Measurements from ENCODE around the gene WWP2.
A peak's percentile ranks its signal among the peaks of the same experiment; 100 is the strongest.

The WWP2 gene

DNA sequence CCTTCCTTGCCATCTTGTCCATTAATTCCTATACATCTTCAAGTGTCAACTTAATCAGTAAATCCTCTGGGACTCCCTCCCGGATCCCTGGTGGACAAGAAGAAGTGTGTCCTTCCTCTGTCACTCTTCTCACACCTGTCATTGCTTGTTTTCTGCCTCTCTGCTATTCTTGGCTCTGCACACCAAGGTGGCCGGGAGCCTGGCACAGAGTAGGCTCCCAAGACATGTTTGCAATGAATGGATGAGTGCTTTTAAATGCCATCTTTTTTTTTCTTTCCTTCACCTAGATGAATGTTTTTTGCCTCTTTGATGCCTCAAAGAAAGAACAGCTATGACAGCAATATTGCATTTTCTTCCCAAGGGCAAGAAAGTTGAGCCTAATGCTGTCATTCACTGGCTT is 131.0 kb downstream of the WWP2 start:
- no peak for DNase-seq

DNA sequence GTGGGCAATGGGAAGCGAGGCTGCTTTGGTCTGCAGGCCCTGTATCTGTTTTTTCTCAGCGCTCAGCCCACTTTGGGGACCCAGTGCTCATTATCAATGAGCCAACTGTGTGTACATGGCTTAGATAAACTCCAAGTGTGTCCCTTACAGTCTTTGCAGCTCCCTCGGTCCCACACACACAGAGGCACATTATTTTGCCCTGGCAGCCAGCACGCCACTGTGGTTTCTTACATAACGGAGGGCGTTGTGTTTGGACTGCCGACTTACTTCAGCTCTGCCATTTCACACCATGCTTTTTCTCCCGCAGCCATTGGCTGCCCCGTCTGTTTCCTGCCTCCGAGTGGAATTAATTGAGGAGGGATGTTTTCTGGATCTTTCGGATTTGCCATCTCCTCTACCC is 132.5 kb downstream of the WWP2 start:
- DNase-seq: no peak

DNA sequence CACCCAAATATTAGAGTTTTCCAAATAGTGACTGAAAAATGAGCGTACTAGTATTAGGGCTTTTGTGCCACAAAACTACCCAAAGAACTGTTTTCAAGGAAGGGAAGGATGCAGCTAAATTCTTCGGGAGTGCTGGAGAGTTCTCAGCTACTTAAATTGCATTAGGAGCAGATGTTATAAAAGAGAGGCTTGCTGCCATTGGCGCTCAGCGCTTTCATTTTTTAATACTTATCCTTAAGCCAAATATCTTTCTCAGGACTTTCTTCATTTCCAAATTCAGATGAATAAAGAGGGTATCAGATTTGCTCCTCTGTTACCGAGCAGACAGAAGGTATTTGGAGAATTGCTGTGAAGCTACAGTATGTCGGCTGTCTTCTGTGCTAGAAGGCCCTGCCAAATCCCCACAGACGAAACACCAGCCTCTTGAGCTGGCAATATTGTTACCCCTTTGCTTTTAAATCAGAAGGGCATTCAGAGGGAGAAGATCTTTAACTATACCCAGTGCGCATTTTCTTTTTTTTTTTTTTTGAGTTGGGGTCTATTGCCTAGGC is 141.8 kb downstream of the WWP2 start:
- DNase-seq: no peak

DNA sequence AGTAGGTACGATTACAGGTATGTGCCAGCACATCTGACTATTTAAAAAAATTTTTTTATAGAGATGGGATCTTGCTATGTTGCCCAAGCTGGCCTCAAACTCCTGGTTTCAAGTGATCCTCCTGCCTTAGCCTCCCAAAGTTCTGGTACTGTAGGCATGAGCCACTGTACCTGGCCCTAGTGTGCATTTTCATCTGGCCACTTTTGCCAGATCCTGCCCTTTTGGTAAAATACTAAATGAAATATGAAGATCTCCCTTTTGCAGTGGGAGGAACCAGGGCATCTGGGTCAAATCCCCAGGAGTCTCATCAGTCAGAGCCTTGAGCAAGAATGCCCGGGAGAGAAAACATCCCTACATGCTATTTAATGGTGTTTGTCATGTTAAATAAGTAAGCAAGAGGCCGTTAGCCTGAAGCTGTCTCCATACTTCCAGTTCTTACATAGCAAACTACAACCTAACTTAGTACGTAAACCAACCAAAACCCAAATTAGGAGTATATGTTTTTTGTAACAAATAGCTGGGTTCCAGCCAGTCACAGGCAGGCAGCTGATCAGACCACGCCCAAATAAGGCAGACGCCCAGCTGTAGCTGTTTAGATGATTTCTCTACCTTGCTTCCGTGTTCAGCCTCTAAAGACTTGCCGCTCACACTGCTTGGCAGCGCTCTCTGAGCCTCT is 142.5 kb downstream of the WWP2 start:
- no peak for DNase-seq

DNA sequence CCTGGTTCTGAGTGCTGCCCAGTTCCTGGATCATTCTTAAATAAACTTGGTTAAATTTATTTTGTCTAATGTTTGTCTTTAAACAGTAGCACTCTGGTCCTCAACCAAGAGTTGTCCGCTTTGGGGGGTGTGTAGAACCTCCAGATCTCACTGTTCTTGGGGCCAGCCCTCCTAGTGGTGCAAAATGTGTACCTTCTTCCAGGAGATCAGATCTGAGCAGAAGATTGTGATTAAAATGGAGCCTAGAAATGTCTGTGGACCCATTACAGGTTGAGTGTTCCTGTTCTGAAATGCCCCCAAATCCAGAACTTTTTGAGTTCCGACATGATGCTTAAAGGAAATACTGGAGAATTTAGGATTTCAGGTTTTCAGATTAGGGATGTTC is 143.0 kb downstream of the WWP2 start:
- DNase-seq: no peak

DNA sequence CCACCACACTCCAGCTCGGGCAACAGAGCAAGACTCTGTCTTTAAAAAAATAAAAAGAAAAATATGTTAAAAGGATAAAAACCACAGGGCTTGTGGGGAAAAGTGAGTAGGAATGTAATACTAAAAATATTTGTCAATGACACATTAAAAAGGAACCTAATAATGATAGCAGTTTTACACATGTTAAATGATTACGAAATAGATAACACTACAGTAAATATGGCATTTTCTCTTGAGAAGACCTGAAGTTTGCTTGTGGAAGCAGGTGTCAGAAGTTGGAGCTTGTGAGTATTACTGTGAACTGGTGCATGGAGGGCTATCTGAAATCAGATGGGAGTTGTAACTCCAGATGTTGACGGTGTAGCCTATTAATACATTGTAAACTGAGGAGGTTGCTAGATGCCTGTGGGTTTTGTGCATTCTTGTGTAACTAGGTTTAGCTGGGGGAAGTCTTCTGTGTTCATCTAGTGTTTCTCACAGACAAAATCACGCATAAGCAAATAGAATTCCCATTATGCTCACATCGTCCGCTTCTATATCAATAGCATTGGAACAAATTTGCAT is 144.8 kb downstream of the WWP2 start:
- no peak for DNase-seq

DNA sequence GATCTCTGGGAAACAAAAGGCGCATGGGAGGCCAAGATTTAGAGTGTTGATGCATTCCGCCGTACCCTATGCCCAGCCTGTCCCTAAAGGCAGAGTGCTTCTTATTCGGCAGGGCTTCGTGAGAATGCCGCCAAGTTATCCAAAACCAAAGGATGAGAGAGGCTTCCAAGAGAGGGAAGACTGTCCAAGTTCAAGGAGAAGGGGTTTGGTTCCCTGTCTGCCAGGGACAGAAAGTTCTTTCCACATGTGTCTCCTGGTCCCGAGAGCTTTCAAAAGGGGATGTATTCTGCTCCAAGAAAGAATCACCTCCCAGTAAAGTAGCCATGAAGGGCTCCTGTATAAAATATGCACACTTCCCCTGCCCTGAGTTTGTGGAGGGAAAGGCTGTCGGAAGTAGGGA is 146.9 kb downstream of the WWP2 start:
- DNase-seq: no peak

DNA sequence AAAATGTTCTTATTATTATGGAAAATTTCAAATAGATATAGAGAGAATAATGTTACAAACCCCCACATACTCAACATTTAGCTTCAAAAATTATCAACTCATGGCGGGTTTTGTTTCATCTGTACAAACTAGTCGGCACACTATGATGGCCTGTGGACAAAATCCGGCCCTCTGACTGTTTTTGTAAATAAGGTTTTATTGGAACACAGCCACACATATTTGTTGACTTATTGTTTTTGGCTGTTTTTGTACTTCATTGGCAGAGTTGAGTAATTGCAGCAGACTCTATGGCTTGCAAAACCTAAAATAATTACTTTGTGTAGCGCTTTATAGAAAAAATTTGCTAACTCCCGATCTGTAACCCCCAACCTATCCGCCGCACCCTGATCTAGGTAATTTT is 147.6 kb downstream of the WWP2 start:
- DNase-seq: no peak

DNA sequence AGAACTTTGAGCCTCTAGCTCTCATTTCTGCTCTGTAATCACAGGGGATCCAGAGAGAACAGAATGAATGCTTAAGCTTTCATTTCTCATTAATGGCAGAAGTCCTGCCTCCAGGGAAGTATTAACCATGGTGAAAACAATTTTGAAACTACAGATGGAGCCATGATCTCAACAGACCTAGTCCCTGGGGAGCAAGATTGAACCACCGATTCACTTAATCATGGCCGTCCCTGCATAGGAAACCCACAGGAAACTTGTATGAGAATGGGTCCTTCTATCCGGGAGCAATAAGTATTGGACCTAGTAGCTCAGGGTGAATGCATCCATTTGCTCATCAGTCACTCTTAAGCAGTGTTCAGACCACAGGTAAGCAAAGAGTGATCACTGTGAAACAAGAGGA is 148.8 kb downstream of the WWP2 start:
- no peak for DNase-seq

DNA sequence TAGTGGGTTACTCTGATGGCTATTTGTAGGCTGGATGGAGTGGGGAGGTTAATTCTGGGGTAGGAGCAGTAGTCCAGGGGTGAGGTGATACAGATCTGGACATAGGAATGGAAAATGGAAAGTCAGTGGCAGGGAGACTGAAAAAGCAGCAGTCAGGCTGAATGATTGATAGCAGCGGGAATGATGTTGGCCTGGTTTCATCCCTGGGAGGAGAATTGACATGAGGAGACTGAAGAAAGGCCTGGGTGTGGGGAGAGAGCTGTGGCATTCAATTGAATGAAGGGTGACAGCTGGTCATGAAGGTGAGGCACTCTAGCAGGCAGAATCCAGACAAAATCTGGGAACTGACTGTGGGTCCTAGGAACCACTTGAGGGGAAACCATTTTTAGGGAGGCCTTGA is 154.3 kb downstream of the WWP2 start:
- no peak for DNase-seq

DNA sequence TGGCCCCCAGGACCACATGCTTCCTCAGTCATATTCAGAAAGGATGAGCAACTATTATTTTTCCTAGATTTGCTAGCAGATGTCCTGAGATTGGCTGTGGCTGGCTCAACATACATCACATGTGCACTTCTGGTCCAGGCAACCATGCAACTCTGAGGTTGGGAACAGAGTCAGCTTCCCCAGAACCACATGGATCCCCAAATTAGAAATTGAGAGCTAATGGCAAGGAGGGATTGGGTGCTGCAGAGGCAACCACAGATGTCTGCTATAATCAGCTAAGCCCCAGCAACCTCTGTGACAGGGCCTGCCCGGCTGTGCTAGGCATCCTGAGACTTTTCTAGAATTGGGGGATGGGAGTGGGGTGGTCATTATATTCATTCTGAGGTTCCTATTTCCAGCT is 155.2 kb downstream of the WWP2 start:
- no peak for DNase-seq

DNA sequence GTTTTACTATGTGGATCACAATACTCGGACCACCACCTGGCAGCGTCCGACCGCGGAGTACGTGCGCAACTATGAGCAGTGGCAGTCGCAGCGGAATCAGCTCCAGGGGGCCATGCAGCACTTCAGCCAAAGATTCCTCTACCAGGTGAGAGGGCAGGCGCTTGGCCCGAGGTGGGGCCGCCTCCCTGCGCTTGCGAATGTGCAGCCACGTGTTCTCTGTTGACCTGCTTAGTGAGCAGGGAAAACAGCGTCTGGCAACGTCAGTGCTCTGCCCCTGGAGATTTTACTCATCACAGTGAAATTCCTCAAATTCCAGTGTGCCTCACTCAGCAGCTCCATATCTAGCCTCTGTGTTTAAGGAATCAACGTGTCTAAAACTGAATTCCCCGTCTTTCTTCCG is 155.6 kb downstream of the WWP2 start:
- no peak for DNase-seq

DNA sequence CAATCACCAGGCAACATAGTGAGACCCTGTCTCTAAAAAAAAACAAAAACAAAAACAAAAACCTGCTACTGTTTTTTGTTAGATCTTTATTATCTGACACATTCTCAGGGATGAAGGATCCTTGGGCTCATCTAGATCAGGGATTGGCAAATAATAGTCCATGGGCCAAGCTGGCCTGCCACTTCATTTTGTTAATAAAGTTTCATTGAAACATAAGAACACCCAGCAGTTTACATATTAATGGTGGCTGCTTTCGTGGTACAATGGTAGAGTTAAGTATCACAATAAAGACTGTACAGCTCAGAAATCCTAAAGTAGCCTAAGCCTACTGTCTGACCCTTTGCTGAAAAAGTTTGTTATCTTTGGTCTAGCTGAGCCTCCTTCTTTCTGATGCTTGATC is 156.1 kb downstream of the WWP2 start:
- no peak for DNase-seq

DNA sequence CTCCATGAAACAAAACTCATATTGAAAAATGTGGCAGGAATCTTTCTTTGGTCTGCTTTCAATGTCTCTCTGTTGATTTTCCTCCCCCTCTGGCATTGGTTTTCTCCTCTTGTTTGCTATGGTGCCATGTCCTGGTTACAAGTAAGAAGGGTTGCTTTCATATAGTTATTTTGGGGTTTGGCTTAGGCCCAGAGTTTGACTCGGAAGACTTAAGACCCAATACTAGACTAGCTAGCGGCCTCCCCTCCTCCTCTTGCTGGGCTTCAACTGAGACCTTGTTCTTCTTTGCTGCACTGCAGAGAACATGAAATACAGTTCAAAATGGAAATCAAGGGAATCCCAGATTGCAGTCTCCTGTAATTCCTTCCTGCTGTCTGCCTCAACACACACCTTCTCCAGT is 159.0 kb downstream of the WWP2 start:
- DNase-seq: no peak

DNA sequence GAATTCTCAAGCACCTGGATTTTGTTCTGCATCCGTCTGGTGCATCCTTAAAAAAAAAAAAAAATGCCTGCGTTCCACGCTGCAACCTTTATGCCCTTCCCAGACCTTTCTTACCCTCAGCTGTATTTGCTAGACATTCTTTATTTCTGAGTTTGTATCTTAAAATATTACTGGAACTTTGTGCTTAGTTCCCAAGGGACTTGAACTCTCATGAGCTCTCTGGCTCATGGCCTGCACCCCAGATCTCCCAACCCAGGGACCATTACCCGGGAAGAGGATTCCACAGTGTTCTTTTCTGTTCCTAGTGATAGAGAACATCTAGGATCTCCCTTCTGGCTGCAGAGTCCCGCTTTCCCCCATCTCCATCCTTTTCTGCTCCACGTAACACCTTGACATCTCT is 160.1 kb downstream of the WWP2 start:
- DNase-seq: no peak

DNA sequence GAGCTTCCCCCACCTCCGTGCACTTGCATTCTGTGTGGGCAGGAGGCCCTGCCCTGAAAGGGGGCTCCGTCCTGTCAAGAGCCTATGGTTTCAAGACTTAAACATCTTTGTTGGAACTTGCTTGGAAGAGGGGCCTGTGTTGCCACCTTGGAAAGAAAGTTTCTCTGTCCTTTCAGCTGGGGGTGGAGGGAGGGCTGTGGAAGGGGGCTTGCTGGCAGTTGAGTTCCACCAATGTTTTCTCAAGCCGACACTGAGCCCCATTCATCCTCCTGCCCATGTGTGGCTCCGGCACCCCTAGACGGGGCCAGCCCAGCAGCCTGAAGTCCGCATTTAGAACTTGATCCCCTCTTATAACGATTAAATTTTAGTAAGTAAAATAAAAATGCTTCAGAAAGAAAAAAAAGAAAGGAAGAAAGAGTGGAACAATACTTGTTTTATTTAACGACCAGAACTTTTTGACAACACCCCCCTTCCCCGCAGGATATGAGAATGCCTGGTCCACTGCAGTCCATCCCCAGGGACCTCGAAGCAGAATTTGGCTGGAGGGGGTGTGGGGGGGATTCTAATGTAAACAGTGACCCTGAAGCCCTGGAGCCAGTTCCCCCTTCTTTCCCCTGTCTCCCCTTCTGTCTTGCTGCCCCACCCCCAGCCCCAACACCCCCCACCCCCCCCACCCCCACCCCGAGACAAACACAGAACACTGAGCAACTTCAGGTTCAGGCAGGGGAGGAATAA is 162.1 kb downstream of the WWP2 start:
- DNase-seq: no peak

DNA sequence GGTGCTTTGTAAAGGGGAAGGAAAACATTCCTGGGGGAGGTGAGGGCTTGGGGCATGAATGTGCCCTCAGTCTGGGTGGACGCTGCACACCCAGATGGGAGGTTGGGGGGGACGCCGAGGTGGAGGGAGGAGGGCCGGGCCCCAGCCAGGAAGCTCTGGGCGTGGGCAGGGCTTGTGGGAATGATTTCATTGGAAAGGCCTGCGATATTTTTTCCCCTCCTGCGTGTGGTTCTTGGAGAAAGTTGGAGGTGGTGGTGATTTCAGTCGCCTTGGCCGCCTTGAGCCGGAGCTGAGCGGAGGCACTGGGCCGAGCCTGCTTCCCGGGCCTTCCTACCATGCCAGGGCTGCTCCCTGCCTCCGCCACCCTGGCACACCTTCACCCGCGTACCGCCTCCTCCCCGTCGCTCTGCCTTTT is 162.7 kb downstream of the WWP2 start:
- DNase-seq: no peak

DNA sequence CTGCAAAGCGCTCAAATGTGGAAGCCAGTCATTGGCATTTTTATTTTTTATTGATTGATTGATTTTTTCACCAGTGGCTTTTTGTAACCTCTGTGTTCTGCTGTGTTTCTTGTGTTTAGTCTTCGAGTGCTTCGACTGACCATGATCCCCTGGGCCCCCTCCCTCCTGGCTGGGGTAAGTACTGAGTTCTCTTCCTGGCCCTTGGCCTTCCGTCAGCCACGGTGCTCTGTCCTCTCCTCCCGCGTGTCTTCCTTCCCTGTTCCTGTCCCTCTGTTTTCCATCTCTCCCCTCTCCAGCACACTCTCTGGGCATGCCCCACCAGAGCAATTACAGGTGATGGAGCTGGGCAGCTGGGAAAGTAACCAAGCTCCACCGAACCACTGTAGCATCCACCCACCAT is 163.2 kb downstream of the WWP2 start:
- no peak for DNase-seq

DNA sequence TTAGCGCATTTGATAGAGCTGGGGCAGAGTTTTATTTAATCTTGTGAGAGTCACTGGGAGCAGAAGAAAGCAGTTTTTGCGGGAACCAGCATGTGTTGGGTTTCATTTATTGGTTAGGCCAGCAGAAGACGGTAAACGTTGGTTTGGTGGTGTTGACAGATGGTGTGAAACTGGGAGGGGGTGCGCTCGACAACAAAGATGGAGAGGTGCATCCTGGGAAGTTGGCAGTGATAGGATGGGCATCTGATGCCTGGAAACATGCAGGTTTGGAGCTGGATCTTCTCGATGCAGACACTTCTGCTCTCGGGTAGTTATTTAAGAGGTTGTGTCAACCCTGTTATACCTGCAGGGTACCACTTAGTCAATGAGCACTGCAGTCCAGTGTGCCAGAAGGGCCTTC is 164.1 kb downstream of the WWP2 start:
- no peak for DNase-seq

DNA sequence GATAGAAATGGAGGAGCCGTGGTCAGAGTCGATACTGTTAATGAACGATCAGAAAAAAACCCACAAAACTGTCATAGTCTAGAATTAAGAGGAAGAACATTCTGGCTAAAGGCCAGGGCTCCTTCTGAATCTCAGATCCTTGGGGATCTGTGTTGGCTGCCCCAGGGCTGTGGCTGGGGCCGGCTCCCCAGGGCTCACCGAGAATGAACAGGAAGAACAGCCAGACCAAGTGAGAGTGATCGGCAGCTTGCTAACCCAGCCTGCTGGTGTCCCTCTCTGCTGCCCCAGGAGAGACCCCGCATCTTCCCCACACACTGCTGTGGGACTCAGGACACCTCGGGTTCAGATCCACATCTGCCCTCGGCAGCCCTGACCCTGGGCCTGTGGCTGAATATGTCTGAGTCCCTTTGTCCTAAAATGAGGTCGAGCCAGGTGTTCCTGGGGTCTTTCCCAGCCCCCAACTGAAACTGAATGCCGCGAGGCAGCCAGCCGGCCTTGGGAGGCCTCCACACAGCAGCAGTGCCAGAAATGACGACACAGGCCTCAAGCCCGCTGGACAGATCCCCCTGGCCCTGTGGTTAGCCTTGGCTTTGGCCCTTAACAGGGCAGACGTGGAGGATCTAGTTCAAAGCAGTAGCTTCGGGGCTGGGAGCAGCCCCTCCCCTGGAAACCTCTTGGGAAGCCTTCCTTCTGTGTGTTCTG is 165.1 kb downstream of the WWP2 start:
- DNase-seq: no peak

DNA sequence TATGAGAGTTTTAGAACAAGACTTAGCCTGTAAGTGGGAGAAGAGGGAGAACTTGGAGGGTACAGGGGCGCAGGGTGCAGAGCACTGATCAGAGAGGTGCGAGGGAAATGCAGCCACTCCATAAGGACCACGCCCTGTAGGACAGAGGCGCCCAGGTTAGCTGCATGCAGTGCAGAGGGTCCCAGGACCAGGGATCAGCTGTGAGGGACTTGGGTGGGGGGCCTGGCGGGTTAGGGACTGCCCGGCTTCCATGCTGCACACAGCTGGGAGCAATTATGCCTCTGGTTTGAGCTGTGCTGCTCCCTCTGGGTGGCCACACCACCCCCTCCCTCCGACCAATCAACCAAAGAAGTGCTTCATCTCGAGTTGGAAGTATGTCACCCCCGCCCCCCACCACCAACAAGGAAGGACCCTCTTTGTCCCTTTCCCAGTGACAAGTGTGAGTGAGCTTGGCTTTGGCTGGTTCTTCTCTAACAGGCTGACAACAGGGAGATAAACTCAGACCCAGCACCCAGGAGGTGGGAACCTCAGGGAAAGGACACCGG is 166.8 kb downstream of the WWP2 start:
- DNase-seq: no peak

DNA sequence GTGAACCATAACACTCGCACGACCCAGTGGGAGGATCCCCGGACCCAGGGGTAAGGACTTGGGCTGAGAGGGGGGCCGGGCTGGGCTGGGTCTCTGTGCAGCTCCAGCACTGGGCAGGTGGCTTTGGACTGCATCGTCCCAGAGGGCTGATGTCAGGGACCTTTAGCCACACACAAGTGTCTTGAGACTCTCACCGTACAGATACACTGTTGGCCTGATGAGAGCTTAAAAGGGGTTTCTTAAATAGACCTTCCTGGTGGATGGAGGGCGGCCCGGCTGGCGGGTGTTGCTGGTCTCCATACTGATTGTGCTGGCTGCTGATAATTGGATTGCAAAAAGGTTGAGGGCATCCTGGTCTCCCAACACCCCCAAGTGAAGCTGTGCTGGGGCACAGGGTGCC is 167.3 kb downstream of the WWP2 start:
- no peak for DNase-seq

DNA sequence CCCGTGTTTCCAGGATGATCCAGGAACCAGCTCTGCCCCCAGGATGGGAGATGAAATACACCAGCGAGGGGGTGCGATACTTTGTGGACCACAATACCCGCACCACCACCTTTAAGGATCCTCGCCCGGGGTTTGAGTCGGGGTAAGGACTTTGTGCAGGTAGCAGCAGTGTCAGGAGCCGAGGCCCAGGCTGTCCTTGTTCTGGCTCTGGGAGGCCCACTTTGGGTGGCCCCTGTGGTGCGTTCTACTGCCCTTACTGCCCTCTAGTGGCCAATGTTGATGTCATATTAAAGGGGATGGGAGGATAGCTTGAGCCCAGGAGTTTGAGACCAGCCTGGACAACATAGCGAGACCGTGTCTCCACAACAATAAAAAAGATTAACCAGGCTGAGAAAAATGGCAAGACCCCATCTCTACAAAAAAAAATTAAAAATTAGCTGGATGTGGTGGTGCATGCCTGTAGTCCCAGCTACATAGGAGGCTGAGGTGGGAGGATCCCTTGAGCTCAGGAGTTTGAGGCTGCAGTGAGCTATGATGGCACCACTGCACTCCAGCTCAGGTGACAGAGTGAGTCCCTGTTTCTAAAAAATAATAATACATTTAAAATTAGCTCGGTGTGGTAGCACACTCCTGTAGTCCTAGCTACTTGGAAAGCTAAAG is 168.1 kb downstream of the WWP2 start:
- peak; percentile 27 for DNase-seq
